ENCODE measurements around the gene CLEC4D.

DNA sequence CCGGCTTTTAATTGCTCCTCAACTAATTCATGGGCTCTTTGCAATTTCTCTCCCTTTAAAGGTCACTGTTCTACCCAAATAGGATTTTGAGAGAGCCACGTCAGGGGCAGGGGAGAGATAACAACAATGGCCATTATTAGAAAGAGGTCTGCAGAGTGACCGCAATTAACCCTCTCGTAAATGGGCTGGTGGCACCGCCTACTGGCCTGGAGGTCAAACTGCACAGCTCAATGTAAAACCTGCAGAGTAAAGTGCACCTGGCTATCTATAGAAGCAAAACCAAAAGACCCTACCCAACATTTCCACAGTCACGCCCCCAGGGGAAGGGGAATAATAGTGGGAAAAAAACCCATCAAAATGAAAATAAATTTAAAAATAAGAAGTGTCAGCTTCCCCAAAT is 49.0 kb downstream of the CLEC4D start:
- no peak for TF ChIP-seq ZFP37 (tag by site-specific recombination; IDR thresholded peaks at IDR 0.05)
- TF ChIP-seq, protein P1, sequence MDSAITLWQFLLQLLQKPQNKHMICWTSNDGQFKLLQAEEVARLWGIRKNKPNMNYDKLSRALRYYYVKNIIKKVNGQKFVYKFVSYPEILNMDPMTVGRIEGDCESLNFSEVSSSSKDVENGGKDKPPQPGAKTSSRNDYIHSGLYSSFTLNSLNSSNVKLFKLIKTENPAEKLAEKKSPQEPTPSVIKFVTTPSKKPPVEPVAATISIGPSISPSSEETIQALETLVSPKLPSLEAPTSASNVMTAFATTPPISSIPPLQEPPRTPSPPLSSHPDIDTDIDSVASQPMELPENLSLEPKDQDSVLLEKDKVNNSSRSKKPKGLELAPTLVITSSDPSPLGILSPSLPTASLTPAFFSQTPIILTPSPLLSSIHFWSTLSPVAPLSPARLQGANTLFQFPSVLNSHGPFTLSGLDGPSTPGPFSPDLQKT (IDR thresholded peaks at IDR 0.05; ENCODE audit: borderline replicate concordance, low read depth, low read length), result no peak
- TF ChIP-seq OSR2 (tag by site-specific recombination; IDR thresholded peaks at IDR 0.05), result no peak
- TF ChIP-seq, protein P2, sequence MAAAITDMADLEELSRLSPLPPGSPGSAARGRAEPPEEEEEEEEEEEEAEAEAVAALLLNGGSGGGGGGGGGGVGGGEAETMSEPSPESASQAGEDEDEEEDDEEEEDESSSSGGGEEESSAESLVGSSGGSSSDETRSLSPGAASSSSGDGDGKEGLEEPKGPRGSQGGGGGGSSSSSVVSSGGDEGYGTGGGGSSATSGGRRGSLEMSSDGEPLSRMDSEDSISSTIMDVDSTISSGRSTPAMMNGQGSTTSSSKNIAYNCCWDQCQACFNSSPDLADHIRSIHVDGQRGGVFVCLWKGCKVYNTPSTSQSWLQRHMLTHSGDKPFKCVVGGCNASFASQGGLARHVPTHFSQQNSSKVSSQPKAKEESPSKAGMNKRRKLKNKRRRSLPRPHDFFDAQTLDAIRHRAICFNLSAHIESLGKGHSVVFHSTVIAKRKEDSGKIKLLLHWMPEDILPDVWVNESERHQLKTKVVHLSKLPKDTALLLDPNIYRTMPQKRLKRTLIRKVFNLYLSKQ (tag by site-specific recombination; IDR thresholded peaks at IDR 0.05; ENCODE audit: borderline replicate concordance), result no peak
- TF ChIP-seq, protein P3, sequence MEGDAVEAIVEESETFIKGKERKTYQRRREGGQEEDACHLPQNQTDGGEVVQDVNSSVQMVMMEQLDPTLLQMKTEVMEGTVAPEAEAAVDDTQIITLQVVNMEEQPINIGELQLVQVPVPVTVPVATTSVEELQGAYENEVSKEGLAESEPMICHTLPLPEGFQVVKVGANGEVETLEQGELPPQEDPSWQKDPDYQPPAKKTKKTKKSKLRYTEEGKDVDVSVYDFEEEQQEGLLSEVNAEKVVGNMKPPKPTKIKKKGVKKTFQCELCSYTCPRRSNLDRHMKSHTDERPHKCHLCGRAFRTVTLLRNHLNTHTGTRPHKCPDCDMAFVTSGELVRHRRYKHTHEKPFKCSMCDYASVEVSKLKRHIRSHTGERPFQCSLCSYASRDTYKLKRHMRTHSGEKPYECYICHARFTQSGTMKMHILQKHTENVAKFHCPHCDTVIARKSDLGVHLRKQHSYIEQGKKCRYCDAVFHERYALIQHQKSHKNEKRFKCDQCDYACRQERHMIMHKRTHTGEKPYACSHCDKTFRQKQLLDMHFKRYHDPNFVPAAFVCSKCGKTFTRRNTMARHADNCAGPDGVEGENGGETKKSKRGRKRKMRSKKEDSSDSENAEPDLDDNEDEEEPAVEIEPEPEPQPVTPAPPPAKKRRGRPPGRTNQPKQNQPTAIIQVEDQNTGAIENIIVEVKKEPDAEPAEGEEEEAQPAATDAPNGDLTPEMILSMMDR (tag by site-specific recombination; IDR thresholded peaks at IDR 0.05), result no peak
- TF ChIP-seq ZNF214 (tag by site-specific recombination; IDR thresholded peaks at IDR 0.05; ENCODE audit: borderline replicate concordance), result no peak

Data from HEK293 (cell line).